GM18951 (cell line): ENCODE data around the gene PAXIP1.

Experiments
- POLR2A ChIP-seq: IDR thresholded peaks from 4 replicates; pipeline ENCODE4 v1.6.1; 2011; ENCODE audit warnings: mild to moderate bottlenecking; ENCODE audit not compliant: insufficient read length, insufficient read depth; ENCODE audit errors: extremely low read depth
- in situ Hi-C: fragments of 300-500 bp; cut with MboI; formaldehyde crosslinking; loops from one replicate; pipeline ENCODE4 v1.12.0; 2022; ENCODE audit warnings: low sequenced_read_pairs, mixed read lengths, inconsistent platforms; ENCODE audit not compliant: unreplicated experiment

PAXIP1 gene

GRCh38 chr7:154919344-154920225, 83.3 kb downstream of the PAXIP1 start:
- TF ChIP-seq POLR2A, result no peak
- in situ Hi-C loops, result no loop called here

DNA sequence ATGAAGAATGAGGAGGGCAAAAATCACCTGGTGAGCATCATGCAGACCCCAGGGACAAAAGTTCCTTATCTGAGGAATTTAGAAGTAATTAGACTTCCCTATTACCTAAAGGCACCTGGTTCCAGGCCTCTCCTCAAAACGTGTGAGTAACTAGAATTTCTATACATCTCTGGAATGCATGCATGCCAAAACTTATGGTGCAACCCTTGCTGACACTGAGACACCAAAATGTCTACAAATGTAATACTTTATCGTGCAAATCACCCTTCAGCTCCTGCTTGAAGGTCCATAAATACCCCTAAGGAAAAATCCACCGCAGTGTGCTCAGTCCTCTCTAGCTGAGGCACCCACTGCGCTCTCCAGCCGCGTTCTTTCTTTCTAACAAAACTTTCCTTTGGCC, 84.2 kb downstream of the PAXIP1 start:
- in situ Hi-C loops, result no loop called here
- TF ChIP-seq POLR2A, result no peak

DNA sequence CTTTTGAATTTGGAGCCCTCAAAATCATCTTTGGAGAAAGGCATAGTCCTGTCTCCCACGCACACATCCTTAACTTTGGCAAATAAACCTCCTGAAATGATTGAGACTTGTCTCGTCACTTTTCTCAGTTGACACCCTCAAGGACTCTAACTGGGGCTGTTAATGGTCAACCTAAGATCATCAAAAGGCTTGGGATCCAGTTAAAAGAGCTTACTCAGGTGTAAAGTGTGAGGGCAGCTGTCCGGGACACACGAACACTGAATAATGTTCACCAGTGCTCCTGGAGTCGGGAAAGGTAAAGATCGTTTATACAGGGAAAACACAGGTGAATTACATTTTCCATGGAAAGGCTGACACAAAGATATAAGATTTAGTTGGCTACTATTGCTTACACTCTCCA, 84.7 kb downstream of the PAXIP1 start:
- TF ChIP-seq POLR2A, result no peak
- in situ Hi-C loops, result no loop called here

DNA sequence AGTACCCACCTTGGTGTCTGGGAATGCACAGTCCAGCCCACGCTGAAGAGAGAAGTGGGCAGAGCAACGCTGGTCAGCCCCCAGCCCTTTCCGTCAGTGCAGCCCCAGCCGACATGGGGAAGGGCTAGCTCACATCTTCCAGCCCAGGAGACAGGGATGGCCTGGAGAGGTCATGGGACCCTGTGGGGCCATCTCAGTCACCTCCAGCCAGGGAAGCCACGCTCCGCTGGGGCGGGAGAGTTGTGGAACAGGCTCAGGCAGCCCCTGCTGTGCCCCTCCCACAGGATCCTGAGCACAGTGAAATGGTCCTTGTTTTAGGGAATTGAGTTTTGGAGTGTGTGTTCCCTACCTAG, 85.1 kb downstream of the PAXIP1 start:
- TF ChIP-seq POLR2A, result no peak
- in situ Hi-C loops, result no loop called here

DNA sequence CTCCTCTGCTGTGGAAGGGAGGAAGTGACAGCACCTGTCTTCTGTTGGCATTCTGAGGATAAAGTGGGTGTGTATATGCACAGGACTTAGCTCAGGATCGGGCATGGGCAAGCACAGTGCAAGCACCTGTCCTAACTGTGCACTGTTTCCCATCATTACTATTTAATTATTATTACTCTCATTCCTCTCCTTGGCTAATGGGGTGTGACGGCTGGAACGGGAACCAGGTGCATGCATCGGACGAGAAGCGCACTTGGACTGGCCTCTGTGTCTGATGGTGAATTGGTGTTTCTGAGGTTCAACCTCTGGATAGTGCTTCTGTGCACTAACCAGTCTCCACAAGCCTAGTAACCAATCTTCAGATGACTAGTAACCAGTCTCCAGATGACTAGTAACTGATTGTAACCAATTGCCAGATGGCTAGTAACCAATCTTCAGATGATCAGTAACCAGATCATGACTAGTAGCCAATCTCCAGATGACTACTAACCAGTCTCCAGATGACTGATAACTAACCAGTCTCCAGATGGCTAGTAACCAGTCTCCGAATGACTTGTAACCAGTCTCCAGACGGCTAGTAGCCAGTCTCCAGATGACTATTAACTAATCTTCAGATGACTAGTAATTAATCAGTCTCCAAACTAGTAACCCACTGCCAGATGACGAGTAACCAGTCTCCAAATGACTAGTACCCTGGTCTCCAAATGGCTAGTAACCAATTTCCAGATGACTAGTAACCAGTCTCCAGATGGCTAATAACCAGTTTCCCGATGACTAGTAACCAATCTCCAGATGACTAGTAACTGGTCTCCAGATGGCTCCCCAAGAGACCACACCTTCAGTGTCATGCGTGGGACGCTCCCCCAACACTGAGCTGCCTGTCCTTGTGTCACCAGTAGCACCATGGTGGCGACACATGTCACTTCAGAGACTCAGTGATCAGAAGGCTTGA, 85.8 kb downstream of the PAXIP1 start:
- in situ Hi-C loops, result no loop called here
- no peak for TF ChIP-seq POLR2A

DNA sequence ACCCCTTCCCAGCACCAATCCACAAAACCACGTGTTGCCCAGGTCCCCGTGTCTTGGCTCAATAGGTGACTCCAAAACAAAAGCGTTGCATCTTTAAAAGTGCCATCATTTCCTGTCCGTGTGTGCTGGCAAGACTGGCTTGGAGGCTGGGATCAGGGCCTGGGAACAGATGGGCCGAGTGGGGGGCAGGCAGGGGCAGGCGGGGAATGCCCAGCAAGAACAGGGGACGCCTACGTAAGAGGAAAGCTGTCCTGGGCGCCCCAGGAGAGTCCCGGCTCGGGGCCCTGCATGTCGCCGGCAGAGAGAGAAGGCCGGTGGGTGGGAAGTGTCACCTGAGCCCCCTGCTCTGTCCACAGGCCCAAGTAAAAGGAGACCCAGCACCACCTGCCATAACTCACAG, 86.5 kb downstream of the PAXIP1 start:
- TF ChIP-seq POLR2A, result no peak
- in situ Hi-C loops, result no loop called here

GRCh38 chr7:154915600-154915999, 87.3 kb downstream of the PAXIP1 start:
- in situ Hi-C loops, result no loop called here
- no peak for TF ChIP-seq POLR2A

GRCh38 chr7:154914996-154915380, 87.9 kb downstream of the PAXIP1 start:
- no peak for TF ChIP-seq POLR2A
- in situ Hi-C loops, result no loop called here

- in situ Hi-C loops, result no loop called here
- no peak for TF ChIP-seq POLR2A
Measured at GRCh38 chr7:154914308-154914995, 88.5 kb downstream of the PAXIP1 start.

GRCh38 chr7:154913638-154914307, 89.2 kb downstream of the PAXIP1 start:
- in situ Hi-C loops, result no loop called here

DNA sequence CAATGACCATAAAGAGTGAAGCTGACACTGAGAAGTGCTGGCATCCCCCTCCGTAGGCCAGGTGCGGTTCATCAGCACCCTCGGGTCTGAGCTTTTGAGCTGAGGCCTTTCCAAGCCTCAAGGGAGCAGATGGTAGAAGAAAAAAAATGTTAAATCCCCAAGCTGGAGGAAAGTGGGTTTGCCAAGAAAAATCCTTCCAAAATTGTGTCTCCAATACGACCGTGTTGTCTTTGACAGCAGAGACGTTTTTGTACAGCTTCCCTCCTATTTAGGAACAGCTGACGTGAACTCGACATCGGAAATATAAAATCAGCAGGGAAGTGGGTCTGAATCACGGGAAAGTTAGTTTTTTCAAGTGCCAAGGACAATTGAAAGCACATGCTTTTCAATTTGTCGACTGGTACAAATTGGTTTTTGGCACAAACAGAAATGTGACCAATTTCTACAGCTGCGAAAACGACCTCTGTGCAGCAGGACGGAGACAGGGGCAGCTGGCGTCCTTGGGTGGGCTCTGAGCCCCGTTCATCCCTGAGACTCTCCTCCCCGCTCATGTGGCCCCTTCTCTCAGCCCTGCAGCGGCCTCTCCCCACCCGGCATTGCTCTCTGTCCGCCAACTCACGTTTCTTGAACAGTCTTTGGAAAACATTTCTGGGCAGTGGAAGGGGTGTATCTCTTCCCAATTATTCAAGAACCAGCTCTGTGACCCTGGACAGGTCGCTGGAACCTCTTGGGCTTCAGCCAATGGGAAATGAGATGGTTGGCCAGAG, 89.9 kb downstream of the PAXIP1 start:
- TF ChIP-seq POLR2A, result no peak
- in situ Hi-C loops, result no loop called here

More at GRCh38 chr7:154913638-154914307, 89.2 kb downstream of the PAXIP1 start:
- TF ChIP-seq POLR2A, result peak; percentile 7
